ENCODE data around the gene WDR62. TPM values are rescaled to one million over a fixed set of nuclear protein-coding genes. Genes with fewer than 3 reads are reported as not detected.

The WDR62 gene
- polyA plus RNA-seq, 4 donors, result 0.22 to 5.0 (median 1.4) TPM

DNA sequence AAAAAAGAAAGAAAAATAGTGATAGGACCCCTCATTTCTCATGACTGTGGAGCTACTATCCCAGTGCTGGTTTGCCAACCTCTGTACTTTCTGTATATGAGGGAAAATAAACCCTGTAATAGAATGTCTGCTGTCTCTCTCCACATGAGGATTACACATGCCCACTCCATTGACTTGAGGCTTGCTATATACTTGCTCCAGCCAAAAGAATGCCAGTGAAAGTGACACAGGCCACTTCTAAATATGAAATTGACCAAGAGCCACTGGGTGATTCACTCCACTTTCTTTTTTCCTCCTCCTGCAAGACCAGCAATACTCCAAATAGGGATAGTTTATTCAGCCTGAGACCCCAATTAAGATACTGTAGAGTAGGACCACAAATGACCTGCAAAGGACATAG lies 6.9 kb upstream of the WDR62 start:
- FAIRE-seq (no peak), DNase-seq (no peak)
- no peak overlapping the region for H3K4me3 ChIP-seq (ENCODE audit: low read depth in 1 of 3, low read length in 3 of 3)
- H3K4me1 ChIP-seq (ENCODE audit: control insufficient read depth in 3 of 3, insufficient read depth in 2 of 3, low read depth in 1 of 3, low read length in 2 of 3), result no peaks in the 10 kb centered on the region
- H3K36me3 ChIP-seq (ENCODE audit: control insufficient read depth in 3 of 3, insufficient read depth in 2 of 3, low read depth in 1 of 3, low read length in 3 of 3), result peaks cover 0 to 2% (median 0%) of the 10 kb centered on the region in 3 donors
- no peaks in the 10 kb centered on the region for H3K27me3 ChIP-seq (ENCODE audit: control insufficient read depth in 3 of 3, insufficient read depth in 3 of 3, low read length in 3 of 3)
- H3K9me3 ChIP-seq (ENCODE audit: control insufficient read depth in 2 of 2, insufficient read depth in 1 of 2, low read depth in 1 of 2, low read length in 1 of 2), result no peaks in the 10 kb centered on the region
- no peak overlapping the region for H3K27ac ChIP-seq (ENCODE audit: low read depth in 1 of 3, low read length in 2 of 3)

DNA sequence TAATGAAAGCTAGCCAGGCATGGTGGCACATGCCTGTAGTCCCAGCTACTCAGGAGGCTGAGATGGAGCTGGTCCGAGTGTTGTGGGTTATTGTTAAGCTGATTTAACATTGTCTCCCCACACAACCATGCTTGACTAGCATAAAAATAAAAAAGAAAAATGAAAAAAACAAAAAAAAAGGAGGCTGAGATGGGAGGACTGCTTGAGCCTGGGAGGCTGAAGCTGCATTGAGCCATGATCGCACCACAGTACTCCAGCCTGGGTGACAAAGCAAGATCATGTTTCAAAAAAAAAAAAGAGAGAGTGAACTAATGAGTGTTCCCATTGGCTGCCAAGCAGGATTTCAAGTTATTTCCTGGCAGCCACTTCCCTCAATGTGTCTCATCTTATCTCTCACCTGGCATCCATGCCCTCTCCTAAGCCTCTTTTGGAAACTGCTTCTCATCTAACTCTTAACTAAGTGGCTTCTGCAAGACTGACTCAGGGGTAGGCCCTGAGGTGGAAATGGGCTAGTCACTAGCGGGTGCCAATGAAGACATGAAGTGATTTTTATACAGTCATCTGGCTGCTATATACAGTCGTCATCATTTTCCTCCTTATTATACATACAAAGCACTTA lies 5.5 kb upstream of the WDR62 start:
- Histone ChIP-seq H3K4me3 (ENCODE audit: low read depth in 1 of 3, low read length in 3 of 3) (no peak overlapping the region), H3K9me3 (ENCODE audit: control insufficient read depth in 2 of 2, insufficient read depth in 1 of 2, low read depth in 1 of 2, low read length in 1 of 2) (no peaks in the 10 kb centered on the region), H3K4me1 (ENCODE audit: control insufficient read depth in 3 of 3, insufficient read depth in 2 of 3, low read depth in 1 of 3, low read length in 2 of 3) (no peaks in the 10 kb centered on the region), H3K36me3 (ENCODE audit: control insufficient read depth in 3 of 3, insufficient read depth in 2 of 3, low read depth in 1 of 3, low read length in 3 of 3) (no peaks in the 10 kb centered on the region), H3K27me3 (ENCODE audit: control insufficient read depth in 3 of 3, insufficient read depth in 3 of 3, low read length in 3 of 3) (no peaks in the 10 kb centered on the region), H3K27ac (ENCODE audit: low read depth in 1 of 3, low read length in 2 of 3) (no peak overlapping the region)
- 93 to 96% (median 94%) methylated on average over 4 of the region's 4 CpGs for WGBS, 3 donors
- no peak for FAIRE-seq
- DNase-seq, result no peak

DNA sequence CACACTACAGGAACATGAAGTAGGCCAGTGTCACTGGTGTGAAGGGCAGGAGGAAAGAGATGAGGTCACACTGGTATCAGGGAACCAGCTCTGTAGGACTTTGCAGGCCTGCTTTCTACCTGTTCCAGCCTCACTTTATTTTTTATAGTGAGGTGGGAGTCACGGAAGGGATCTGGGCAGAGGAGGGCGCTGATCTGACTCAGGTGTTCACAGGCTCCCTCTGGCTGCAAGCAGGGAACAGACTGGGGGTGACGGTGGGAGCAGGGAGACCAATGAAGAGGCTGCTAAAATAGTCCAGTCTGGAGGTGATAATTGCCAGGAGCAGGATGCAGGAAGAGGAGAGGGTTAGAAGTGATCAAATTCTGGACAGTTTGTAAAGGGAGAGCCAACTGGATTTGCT lies 3.5 kb upstream of the WDR62 start:
- Histone ChIP-seq H3K27ac (ENCODE audit: low read depth in 1 of 3, low read length in 2 of 3) (no peak overlapping the region), H3K9me3 (ENCODE audit: control insufficient read depth in 2 of 2, insufficient read depth in 1 of 2, low read depth in 1 of 2, low read length in 1 of 2) (no peaks in the 10 kb centered on the region), H3K4me3 (ENCODE audit: low read depth in 1 of 3, low read length in 3 of 3) (no peak overlapping the region), H3K4me1 (ENCODE audit: control insufficient read depth in 3 of 3, insufficient read depth in 2 of 3, low read depth in 1 of 3, low read length in 2 of 3) (peaks cover 0 to 6% (median 0%) of the 10 kb centered on the region in 3 donors), H3K36me3 (ENCODE audit: control insufficient read depth in 3 of 3, insufficient read depth in 2 of 3, low read depth in 1 of 3, low read length in 3 of 3) (no peaks in the 10 kb centered on the region), H3K27me3 (ENCODE audit: control insufficient read depth in 3 of 3, insufficient read depth in 3 of 3, low read length in 3 of 3) (no peaks in the 10 kb centered on the region)
- WGBS, 3 donors, result 47 to 85% (median 53%) methylated on average over 3 of the region's 3 CpGs
- peak in 1 of 2 donors; percentile 48 for DNase-seq
- FAIRE-seq, result no peak

DNA sequence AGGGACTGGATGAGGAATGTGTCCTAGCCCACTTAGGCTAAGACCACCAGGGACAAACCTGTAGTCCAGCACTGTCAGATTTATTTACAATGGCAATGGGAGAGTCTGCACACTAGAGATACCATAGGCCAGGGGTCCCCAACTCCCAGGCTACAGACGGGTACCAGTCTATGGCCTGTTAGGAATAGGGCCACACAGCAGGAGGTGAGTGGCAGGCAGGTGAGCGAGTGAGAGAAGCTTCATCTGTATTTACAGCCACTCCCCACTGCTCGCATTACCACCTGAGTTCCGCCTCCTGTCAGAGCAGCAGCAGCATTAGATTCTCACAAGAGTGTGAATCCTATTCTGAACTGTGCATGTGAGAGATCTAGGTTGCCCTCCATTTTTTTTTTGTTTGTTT lies 3.1 kb upstream of the WDR62 start:
- DNase-seq (no peak), FAIRE-seq (no peak)
- no peaks in the 10 kb centered on the region for H3K36me3 ChIP-seq (ENCODE audit: control insufficient read depth in 3 of 3, insufficient read depth in 2 of 3, low read depth in 1 of 3, low read length in 3 of 3)
- H3K27ac ChIP-seq (ENCODE audit: low read depth in 1 of 3, low read length in 2 of 3), result no peak overlapping the region
- no peaks in the 10 kb centered on the region for H3K27me3 ChIP-seq (ENCODE audit: control insufficient read depth in 3 of 3, insufficient read depth in 3 of 3, low read length in 3 of 3)
- WGBS, 3 donors, result 90 to 95% (median 94%) methylated on average over 4 of the region's 4 CpGs
- no peak overlapping the region for H3K4me3 ChIP-seq (ENCODE audit: low read depth in 1 of 3, low read length in 3 of 3)
- H3K4me1 ChIP-seq (ENCODE audit: control insufficient read depth in 3 of 3, insufficient read depth in 2 of 3, low read depth in 1 of 3, low read length in 2 of 3), result peaks cover 0 to 6% (median 0%) of the 10 kb centered on the region in 3 donors
- H3K9me3 ChIP-seq (ENCODE audit: control insufficient read depth in 2 of 2, insufficient read depth in 1 of 2, low read depth in 1 of 2, low read length in 1 of 2), result no peaks in the 10 kb centered on the region

DNA sequence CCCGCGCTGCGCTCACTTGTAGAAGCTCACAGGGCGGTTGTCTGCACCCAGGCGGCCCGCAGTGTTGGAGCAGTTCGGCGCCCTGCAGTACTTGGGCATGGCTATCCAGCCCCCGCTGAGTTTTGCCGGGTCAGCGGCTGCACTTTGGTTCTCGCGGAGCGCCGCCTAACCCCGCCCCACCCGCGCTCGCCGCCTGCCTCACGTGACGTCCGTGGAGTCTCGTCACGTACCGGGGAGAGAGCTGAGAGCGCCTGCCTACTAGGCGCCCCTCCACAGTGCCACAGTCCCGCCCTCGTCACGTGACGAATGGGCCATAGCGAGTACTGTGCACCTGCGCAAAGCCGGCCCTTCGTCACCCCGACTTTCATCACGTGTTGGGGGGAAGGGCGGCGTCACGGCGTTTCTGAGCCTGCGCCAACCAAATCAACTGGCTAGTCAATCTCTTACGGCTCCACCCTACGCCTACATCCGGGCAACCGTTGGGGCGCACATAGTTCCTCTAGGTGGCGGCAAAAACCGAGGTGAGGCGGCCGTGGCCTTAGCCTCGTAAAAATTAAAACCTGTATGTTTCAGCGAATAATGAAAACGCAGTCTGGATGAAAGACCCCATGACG lies 471 bp upstream of the WDR62 start, which contains the start of gene THAP8:
THAP8 (minus strand) TSS at position 167 of the 614 bp plus-strand sequence; CDS start at position 99, 68 bp downstream.
- Histone ChIP-seq H3K4me1 (ENCODE audit: control insufficient read depth in 3 of 3, insufficient read depth in 2 of 3, low read depth in 1 of 3, low read length in 2 of 3) (peaks cover 0 to 16% (median 0%) of the 10 kb centered on the region in 3 donors), H3K9me3 (ENCODE audit: control insufficient read depth in 2 of 2, insufficient read depth in 1 of 2, low read depth in 1 of 2, low read length in 1 of 2) (no peaks in the 10 kb centered on the region), H3K27ac (ENCODE audit: low read depth in 1 of 3, low read length in 2 of 3) (peak within 1 kb of the TSS; percentile 88 to 96 (median 88)), H3K27me3 (ENCODE audit: control insufficient read depth in 3 of 3, insufficient read depth in 3 of 3, low read length in 3 of 3) (no peaks in the 10 kb centered on the region), H3K4me3 (ENCODE audit: low read depth in 1 of 3, low read length in 3 of 3) (peak within 1 kb of the TSS; percentile 37 to 80 (median 63)), H3K36me3 (ENCODE audit: control insufficient read depth in 3 of 3, insufficient read depth in 2 of 3, low read depth in 1 of 3, low read length in 3 of 3) (no peaks in the 10 kb centered on the region)
- WGBS, 3 donors, result 0% methylated on average over 40 to 56 of the region's 56 CpGs
- DNase-seq (peak; percentile 100), FAIRE-seq (no peak)

DNA sequence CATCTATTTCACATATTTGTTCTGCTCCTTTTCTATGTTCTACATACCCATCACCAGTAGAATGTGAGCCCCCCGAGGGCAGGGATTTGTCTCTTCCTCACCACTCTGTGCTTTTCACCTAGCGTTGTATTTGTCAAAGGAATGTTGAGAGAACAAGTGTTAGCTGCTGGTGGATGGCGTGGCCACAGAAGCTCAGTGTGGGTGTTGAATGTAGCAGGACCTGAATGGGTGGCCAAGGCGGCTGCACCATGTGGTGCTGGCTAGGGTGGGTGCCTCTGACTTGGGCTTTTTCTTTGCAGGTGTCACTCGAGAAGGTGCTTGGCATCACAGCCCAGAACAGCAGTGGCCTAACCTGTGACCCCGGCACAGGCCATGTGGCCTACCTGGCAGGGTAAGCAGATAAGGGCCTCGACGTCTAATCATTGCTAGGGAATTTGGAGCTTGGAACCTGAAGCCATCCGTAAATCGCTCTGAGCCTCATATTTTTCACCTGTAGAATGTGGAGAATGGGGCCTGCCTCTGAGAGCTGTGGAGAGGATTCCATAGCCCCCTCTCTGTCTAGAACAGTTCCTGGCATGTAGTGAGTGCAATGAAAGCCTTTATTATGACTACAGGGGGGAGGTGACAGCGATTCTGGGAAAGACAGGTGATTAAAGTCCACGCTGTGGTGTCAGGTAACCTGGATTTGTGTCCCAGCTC lies 3.9 kb downstream of the WDR62 start:
- 47 to 82% (median 54%) methylated on average over 12 of the region's 12 CpGs for WGBS, 3 donors
- peaks cover 0 to 20% (median 0%) of the 10 kb centered on the region in 3 donors for H3K4me1 ChIP-seq (ENCODE audit: control insufficient read depth in 3 of 3, insufficient read depth in 2 of 3, low read depth in 1 of 3, low read length in 2 of 3)
- FAIRE-seq (no peak), DNase-seq (peak; percentile 18 to 74)
- no peaks in the 10 kb centered on the region for H3K9me3 ChIP-seq (ENCODE audit: control insufficient read depth in 2 of 2, insufficient read depth in 1 of 2, low read depth in 1 of 2, low read length in 1 of 2)
- H3K27ac ChIP-seq (ENCODE audit: low read depth in 1 of 3, low read length in 2 of 3), result peak overlapping the region in 1 of 3 donors; percentile 5
- H3K4me3 ChIP-seq (ENCODE audit: low read depth in 1 of 3, low read length in 3 of 3), result no peak overlapping the region
- H3K36me3 ChIP-seq (ENCODE audit: control insufficient read depth in 3 of 3, insufficient read depth in 2 of 3, low read depth in 1 of 3, low read length in 3 of 3), result peaks cover 0 to 9% (median 0%) of the 10 kb centered on the region in 3 donors
- H3K27me3 ChIP-seq (ENCODE audit: control insufficient read depth in 3 of 3, insufficient read depth in 3 of 3, low read length in 3 of 3), result no peaks in the 10 kb centered on the region

DNA sequence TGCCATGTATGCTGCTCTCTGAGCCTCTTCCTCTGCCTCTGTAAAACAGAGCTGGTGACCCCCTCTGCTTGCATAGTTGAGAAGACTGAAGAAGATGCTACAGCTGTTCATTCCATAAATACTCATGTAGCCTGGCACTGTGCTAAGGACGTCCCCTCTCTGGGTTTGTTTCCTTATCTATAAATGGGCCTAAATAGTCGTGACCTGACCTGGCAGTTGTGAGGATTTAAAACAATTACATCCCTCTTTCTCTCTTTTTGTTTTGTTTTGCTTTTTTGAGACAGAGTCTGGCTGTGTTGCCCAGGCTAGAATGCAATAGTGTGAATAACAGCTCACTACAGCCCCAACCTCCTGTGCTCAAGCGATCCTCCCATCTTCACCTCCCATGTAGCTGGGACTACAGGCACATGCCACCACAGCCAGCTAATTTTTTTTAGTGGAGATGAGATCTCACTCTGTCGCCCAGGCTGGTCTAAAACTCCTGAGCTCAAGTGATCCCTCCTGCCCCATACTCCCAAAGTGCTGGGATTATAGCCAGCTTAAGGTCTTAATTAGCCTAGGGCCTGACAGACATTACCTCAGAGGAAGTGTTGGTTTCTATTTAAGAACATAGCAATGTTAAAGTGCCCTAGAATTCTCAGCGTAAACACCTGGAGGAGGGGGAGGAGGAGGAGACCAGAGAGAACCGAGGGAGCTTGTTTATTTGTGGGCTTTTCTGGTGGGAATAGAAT lies 4.6 kb downstream of the WDR62 start:
- H3K27me3 ChIP-seq (ENCODE audit: control insufficient read depth in 3 of 3, insufficient read depth in 3 of 3, low read length in 3 of 3), result no peaks in the 10 kb centered on the region
- no peaks in the 10 kb centered on the region for H3K9me3 ChIP-seq (ENCODE audit: control insufficient read depth in 2 of 2, insufficient read depth in 1 of 2, low read depth in 1 of 2, low read length in 1 of 2)
- H3K36me3 ChIP-seq (ENCODE audit: control insufficient read depth in 3 of 3, insufficient read depth in 2 of 3, low read depth in 1 of 3, low read length in 3 of 3), result peaks cover 0 to 9% (median 0%) of the 10 kb centered on the region in 3 donors
- FAIRE-seq, result no peak
- peaks cover 0 to 20% (median 0%) of the 10 kb centered on the region in 3 donors for H3K4me1 ChIP-seq (ENCODE audit: control insufficient read depth in 3 of 3, insufficient read depth in 2 of 3, low read depth in 1 of 3, low read length in 2 of 3)
- H3K4me3 ChIP-seq (ENCODE audit: low read depth in 1 of 3, low read length in 3 of 3), result no peak overlapping the region
- no peak for DNase-seq
- H3K27ac ChIP-seq (ENCODE audit: low read depth in 1 of 3, low read length in 2 of 3), result peak overlapping the region in 1 of 3 donors; percentile 5
- 59 to 70% (median 64%) methylated on average over 6 of the region's 6 CpGs for WGBS, 3 donors

DNA sequence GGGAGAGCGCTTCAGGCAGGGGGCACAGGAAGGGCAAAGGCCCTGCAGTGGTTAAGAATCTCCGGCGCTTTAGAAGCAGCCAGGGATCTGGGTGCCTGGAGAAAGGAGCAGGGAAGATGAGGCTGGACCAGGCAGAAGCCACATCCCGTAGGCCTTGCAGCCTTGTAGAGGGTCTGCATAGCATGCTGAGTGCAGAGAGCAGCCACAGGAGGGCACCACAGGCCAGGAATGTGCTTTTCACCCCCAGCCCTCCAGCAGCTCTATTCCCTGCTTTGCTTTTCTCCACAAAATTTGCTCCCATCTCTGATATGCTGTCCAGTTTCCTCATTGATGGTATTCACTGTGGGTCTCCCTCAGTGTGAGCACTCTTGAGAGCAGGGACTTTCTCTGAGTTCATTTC lies 5.7 kb downstream of the WDR62 start:
- no peaks in the 10 kb centered on the region for H3K27me3 ChIP-seq (ENCODE audit: control insufficient read depth in 3 of 3, insufficient read depth in 3 of 3, low read length in 3 of 3)
- no peaks in the 10 kb centered on the region for H3K9me3 ChIP-seq (ENCODE audit: control insufficient read depth in 2 of 2, insufficient read depth in 1 of 2, low read depth in 1 of 2, low read length in 1 of 2)
- peaks cover 0 to 15% (median 0%) of the 10 kb centered on the region in 3 donors for H3K4me1 ChIP-seq (ENCODE audit: control insufficient read depth in 3 of 3, insufficient read depth in 2 of 3, low read depth in 1 of 3, low read length in 2 of 3)
- WGBS, 3 donors, result 82 to 88% (median 83%) methylated on average over 4 of the region's 4 CpGs
- no peak overlapping the region for H3K4me3 ChIP-seq (ENCODE audit: low read depth in 1 of 3, low read length in 3 of 3)
- FAIRE-seq (no peak), DNase-seq (peak; percentile 35 to 41)
- no peak overlapping the region for H3K27ac ChIP-seq (ENCODE audit: low read depth in 1 of 3, low read length in 2 of 3)
- H3K36me3 ChIP-seq (ENCODE audit: control insufficient read depth in 3 of 3, insufficient read depth in 2 of 3, low read depth in 1 of 3, low read length in 3 of 3), result peaks cover 0 to 11% (median 0%) of the 10 kb centered on the region in 3 donors
